Activated CD4-positive, alpha-beta T cell treated with anti-CD3 and anti-CD28 coated beads, Interleukin-2, amount 50 U/mL, for 1 hour (primary cell): ENCODE data around the gene MCTP1.
"Not testable (repeated sequence)": the region's sequence is repeated elsewhere in the genome, so short reads cannot be mapped to it uniquely, and the experiment has no call there.

ENCODE experiments used
- DNase-seq: peaks from one replicate; pipeline ENCODE4 v3.0.0-alpha.2; 2020

Gene MCTP1

GRCh38 chr5:95177456-95177855, 107.4 kb downstream of the MCTP1 start:
- DNase-seq: no peak

GRCh38 chr5:95175106-95175505, 109.8 kb downstream of the MCTP1 start:
- no peak for DNase-seq

GRCh38 chr5:95172659-95173058, 112.2 kb downstream of the MCTP1 start:
- no peak for DNase-seq

- DNase-seq: no peak
These were observed 120.0 kb downstream of the MCTP1 start for GRCh38 chr5:95164861-95165260.

GRCh38 chr5:95163079-95163478, 121.8 kb downstream of the MCTP1 start:
- DNase-seq: no peak

- no peak for DNase-seq
These were observed 122.5 kb downstream of the MCTP1 start for GRCh38 chr5:95162231-95162992.

DNA sequence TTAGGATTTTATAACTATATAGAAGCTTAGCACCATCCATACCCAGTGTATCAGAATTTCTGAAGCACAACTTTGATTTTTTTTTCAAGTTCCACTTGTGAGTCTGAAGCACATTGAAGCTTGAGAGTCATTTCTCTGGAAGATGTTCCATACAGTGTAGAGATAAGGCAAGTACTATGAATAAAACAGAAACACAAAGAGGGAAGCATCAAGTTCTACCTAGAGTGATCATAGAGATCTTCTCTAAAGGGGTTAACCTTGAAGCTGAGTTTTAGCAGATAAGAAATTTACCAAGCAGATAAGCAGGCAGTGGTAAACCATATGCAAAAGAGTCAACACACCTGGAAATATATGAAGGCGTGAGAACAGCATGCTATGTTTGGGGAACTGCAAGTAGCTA, 125.3 kb downstream of the MCTP1 start:
- DNase-seq: no peak

GRCh38 chr5:95155888-95156287, 129.0 kb downstream of the MCTP1 start:
- no peak for DNase-seq

GRCh38 chr5:95153511-95153910, 131.4 kb downstream of the MCTP1 start:
- DNase-seq: no peak

GRCh38 chr5:95152535-95152934, 132.4 kb downstream of the MCTP1 start:
- DNase-seq: no peak

- no peak for DNase-seq
These were observed 132.8 kb downstream of the MCTP1 start for GRCh38 chr5:95152131-95152530.

- no peak for DNase-seq
These were observed 133.2 kb downstream of the MCTP1 start for GRCh38 chr5:95151694-95152093.

DNA sequence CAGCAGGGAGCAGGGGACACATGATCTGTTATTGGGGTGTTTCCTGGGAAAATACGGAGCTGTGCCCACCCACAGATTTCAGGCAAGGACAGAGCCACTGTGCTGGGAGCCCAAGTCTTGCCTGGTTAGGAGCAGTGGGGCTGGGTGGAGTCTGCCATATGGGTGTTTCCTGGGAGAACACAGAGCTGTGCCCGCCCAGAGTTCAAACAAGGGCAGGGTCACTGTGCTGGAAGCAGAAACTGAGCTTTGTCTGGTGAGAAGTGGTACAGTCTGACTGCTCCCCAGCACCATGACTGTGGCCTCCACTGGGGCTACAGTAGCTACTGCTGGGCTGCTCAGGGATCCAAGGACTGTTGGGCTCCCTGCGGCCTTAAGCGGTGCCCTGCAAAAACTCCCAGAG, 135.5 kb downstream of the MCTP1 start:
- DNase-seq: no peak

DNA sequence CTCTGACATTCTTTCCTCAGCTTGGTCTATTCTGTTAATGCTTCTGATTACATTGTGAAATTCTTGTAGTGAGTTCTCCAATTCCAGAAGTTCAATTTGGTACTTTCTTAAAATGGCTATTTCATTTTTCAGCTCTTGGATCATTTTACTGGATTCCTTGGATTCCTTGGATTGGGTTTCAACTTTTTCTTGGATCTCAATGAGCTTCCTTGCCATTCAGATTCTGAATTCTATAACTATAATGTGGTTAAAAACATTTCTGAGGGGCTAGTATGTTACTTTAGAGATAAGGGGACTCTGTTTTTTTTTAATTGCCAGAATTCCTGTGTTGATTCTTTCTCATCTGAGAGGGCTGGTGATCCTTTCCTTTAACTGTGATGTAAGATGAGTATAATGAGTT, 136.4 kb downstream of the MCTP1 start:
- no peak for DNase-seq

- DNase-seq: not testable (repeated sequence)
These were observed 141.0 kb downstream of the MCTP1 start for GRCh38 chr5:95143858-95144257.

DNA sequence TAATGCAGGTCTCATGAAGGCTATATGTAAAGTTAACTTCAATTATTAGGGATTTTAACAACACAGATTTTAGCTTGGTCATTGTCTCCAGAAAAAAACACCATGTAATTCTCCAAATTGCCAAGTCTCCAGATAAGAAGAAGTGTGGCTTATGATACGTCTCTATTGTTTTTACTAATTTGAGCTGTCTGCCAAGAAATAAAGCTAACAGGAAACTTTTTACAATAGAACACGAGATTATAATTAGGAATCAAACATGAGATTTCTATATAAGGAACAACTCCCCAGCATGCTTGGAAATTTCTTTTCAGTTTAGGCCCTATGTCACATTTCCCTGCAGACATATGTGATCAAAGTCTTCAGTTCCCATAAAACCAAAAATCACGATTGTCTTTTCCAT, 142.7 kb downstream of the MCTP1 start:
- DNase-seq: no peak

DNA sequence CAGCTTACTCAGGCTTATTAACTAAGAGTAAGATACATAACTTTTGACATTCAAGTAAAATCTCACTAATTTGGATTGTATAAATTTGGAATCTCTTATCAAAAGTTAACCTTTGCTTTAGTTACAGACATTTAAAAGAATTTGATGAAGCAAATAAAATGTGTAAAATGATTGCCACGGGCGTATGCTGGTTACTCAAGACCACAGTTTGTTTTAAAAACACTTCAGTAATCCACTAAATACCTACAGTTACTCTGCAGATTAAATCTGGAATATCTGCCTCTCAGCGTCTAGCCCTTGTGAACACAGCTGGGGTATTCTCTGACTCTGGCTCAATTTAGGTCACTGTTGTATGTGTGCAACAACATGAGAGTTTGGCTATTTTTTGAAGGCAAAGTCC, 143.8 kb downstream of the MCTP1 start:
- no peak for DNase-seq

DNA sequence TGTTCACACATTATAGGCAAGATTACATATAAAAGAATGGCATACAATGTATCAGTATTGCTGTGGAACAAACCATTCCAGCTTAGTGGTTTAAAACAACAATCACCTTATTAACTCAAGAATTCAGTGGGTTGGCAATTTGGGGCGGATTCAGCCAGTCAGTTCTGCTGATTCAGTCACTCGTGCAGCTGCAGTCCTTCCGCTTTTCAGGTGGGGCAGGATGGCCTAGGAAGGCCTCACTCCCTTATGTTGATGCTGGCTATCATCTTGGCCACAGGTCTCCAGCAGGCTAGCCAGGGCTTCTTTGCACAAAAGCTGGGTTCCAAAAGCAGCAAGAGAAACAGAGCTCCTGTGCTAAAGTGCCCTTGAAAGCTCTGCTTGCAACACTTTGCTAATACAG, 150.6 kb downstream of the MCTP1 start:
- no peak for DNase-seq

DNA sequence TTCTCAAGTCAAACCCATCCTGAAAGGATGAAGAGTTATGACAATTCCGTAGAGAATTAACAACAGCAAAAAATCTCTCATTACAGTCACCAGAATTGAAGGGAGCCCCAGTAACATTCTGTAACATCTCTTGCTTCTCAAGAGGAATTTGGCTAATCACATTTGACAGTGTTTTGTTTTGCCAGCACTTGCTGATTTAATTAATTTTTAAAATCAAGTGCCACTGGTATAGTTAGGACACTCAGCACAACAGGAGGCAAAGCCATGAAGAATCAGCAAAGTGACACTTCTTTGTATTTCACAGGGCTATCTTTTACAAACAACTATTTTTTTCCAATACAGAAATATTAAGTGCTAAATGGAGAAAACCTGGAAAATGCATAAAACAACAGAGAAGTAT, 152.8 kb downstream of the MCTP1 start:
- no peak for DNase-seq

- no peak for DNase-seq
These were observed 154.0 kb downstream of the MCTP1 start for GRCh38 chr5:95130941-95131340.

GRCh38 chr5:95124731-95125130, 160.2 kb downstream of the MCTP1 start:
- DNase-seq: no peak

DNA sequence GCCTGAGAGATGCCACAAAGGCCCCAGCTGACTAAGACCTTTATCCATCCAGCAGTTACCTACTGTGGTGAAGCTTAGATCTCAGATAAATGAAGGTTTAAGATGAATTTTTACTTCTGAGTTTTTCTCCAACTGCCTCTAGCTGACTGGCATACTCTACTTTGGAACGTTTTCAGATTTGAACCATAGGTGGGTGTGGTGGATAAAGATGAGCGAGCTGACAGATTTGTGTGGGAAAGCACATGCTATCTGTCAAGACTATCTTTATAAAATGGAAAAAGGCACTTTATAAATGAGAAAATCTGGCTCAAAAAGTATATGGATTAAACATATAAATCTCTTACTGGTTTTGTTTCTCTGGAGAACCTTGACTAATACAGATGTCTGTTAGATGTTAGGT, 160.8 kb downstream of the MCTP1 start:
- no peak for DNase-seq

DNA sequence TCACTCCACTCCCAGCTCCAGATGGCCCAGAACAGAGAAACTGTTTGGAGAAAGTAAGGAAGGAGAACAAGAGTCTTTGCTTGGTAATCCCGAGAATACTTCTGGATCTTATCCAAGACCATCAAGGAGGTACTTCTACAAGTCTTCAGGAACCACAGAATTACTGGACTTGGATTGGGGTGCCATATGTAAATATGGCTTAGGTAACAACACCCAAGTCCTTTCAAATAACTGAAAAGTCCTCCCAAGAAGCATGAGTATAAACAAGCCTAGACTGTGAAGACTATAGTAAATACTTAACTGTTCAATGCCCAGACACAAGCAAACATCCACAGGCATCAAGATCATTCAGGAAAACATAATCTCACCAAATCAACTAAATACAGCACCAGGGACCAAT, 170.0 kb downstream of the MCTP1 start:
- DNase-seq: no peak

- DNase-seq: no peak
These were observed 170.6 kb downstream of the MCTP1 start for GRCh38 chr5:95114305-95114704.

GRCh38 chr5:95113489-95113888, 171.4 kb downstream of the MCTP1 start:
- DNase-seq: no peak
